NK-92 (cell line): ENCODE measurements around the gene R3HCC1L.

Experiments
- DNase-seq: peaks from one replicate; lab custom pipeline; 2025; ENCODE audit not compliant: unreplicated experiment; lab: John Stamatoyannopoulos, UW

Gene R3HCC1L

DNA sequence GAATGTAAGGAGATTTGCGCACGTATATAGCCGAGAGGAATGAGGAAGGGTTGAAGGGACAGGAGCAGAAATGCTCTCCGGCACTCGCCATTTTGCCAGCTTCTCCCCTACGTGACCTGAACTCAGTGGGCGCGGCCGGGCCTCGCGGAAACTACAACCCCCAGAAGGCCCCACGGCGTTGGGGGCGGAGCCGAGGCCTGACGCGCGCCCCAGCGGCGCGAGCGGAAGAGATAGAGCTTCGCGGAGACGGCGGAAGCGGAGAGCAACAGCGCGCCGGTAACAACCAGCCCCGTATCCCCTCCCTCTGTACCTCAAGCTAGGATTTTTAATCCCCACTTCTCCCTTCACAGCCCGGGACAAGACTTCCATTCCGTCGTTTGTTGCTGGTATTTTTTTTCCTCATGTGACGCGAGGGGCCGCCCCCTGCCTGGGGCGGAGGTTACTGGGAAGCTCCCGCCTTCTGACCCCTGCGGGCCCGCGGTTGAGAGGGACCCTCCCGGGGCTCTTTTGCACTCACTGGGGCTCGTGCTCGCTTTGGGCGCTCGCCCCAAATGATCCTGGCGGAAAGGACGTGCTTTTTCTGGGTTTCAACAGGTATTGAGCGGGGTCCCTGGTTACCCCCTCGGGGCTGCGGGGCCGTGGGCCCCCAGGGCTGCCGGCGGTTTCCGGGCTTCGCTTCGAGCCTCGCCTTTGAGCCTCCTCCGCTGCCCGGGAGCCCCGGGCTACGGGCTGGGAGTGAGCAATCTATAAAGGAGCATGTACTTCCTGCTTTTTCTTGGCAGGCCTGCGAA is at the start of gene R3HCC1L:
R3HCC1L (plus strand) TSS at position 227 of the 791 bp plus-strand sequence. CDS start 73,458 bp downstream, outside the sequence.
- DNase-seq: peak; percentile 11

DNA sequence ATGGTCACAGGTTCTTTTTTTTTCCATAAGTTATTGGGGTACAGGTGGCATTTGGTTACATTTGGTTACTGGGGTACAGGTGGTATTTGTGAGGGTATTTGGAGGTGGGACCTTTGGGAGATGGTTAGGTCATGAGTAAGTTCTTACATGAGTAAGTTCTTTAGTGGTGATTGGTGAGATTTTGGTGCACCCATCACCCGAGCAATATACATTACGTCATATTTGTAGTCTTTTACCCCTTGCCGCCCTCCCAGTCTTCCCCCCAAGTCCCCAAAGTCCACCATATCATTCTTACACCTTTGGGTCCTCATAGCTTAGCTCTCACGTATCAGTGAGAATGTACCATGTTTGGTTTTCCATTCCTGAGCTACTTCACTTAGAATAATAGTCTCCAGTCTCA is 49.2 kb upstream of the R3HCC1L start:
- no peak for DNase-seq

DNA sequence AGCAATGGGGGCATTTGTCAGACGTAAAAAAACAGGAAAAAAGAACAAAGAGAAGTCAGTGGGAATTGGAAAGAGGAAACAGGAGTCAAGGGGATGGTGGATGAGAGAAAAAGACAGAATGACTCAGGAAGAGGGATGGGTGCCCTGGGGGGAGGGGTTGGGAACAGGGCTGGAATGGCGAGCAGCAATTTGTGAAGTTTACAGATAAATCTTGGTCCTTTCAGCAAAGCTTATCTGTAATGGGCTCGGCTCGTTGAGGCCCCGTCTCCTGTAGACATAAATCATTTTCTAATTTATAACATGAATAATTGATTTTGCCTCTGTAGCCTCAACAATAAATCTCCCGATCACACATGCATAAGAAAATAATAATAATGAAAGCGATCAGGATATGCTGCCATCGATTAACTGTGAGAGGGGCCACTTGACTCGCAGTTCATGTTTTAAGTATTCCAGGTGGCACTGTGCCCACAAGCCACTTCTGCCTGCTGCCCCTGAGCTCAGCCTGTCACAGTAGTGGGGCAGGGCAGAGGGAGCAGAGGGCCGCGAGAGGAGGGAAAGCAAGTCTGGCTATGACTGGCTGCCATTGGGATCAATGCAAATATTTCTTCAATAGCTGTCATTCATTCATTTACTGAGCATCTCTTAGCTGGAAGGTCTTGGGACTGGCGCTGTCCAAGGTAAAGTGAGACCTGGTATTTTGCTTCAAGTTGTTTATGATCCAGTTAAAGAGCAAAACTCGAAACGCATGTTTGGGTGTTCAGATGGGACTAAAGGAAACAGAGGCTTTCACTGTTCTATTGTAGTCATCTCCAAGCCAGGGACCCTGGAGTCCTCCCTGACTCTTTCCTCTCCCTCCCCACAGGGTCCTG is 47.4 kb upstream of the R3HCC1L start:
- no peak for DNase-seq

DNA sequence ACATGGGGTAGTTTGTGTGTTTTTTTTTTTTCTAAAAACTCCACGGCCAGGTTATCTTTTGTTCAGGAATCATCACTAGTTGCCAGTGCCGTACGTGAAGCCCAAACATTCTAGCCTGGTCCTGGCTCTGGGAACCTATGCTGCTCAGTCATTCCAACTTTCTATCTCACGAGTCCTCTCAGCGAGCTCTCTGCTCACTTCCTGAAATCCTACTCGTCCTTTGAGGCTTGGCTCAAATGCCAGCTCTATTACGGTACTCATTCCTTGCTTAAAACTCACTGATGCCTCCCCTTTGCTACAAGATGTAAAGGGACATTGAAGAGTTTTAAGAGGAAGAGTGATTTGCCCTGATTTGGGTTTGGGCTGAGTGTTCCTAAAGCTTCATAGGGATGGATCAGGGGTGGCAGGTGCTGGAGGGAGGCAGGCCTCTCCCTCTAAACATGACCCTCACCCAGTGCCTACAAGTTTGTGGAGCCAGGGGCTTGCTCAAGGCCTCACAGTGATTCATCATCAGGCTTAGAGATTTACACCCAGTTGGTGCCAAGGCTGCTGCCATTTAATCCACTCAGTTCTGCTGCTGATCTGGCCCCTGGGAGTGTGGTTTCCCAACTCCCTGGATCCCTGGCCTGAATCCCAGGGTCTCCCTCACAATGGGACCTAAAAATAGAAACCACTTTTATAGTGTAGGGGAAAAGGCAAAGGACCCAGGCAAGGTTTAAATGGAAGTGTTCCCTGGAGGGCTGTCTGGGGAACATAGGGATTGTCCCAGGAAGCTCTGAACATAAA is 46.1 kb upstream of the R3HCC1L start:
- DNase-seq: no peak

DNA sequence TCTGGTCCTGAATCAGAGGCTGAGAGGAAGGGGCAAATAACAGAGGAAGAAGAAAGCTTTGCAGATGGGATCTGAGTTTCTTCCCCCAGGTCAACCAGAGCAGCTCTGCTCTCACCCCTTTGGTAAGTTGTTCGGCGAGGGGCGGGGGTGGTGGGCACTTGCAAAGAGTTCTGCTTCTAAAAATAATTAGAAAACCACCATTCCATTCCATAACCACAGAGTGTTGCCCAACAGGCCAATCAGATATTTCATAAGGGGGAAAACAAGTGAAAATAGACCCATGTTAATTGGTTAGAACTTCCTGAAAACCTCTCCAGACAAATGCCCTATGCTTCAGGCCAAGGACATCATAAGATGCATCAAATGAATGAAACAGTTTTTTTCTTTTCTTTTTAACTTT is 43.6 kb upstream of the R3HCC1L start:
- DNase-seq: no peak

DNA sequence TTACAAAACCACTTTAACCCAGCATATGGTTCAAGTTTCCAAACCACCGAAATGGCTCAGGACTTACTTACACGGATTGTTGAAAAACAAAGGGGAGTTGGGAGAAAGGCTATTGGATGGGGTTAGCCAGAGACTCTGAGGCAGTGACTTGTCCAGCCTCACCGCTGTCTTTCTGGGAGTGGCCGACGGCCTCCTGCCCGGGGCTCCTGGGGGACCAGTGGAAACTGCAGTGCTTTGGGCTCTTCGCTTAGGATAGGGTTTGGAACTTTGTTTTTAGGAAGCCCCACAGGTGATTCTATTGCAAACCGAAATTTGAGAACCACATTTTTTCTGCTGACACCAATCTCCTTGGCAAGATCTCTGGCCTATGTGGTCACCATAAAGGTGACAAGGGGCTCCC is 38.1 kb upstream of the R3HCC1L start:
- no peak for DNase-seq

DNA sequence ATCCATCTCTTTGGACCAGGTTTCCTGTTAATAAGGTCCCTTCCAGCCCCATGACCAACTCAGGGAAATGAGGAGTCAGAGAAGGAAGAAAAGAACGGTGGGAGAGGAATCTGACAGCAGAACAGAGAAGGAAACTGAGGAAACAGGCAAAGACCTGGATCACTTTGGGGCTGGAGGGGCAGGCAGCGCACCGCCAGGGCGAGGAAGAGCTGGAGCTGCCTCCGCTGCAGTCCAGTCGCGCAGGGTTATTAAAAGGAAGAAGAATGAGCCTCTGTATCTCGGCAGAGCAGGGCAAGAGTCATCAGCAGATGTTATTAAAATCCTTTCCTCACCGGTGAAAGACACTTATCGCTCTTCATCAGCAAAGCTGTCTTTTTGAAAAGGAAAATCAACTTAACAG is 37.7 kb upstream of the R3HCC1L start:
- no peak for DNase-seq

DNA sequence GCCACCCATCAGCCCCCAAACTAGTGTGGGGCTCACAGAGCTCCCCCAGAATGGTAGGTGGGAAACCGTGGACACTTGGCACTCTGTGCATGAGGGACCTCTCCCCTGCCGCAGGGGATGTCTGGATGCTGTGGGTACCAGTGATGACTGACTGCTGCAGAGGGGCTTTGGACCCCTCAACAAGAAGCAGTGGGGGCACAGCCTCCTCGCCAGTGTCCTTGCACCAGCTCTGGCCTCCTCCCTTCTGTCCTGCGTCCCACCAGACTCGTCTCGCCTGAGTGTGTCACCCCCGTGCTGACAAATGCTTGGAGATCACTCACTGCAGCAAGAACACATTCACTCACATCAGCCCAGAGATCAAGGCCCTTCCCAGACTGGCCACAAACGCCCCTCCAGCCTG is 37.3 kb upstream of the R3HCC1L start:
- no peak for DNase-seq

DNA sequence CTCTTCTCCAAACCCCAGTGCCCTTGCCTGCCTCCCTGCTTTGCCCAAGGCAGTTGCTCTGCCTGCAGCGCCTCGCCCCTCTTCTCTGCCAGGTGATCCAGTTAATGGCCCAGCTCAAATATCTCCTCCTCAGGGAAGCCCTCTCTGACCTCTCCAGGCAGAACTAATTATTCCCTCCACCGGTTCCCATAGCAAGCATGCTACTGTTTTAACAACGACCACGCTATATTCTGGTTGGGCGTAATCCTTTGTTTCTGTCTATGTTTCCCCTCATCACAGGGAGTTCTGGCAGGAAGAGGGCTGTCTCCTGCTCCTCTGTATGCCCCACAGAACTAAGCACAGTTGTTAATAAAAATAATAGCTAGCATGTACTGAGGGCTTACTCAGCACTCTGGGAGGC is 36.8 kb upstream of the R3HCC1L start:
- DNase-seq: no peak

DNA sequence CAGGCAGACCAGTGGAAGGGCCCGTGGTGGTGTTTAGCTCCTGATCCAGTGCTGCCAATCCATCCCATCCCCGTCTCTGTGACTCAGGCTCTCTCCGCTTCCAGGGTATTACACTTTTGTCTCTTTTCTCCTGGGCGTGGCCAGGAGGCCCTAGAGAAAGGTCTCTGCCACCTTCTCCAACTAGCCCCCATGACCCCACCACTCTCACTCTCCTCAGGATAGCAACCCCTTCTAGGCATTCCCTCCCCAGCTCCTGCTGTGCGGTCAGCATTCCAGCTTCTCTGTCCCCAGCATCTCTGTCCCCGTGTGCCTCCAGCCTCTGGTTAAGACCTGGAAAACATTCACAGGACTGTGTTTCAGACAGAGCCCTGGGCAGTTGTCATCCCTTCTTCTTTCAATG is 36.2 kb upstream of the R3HCC1L start:
- no peak for DNase-seq

DNA sequence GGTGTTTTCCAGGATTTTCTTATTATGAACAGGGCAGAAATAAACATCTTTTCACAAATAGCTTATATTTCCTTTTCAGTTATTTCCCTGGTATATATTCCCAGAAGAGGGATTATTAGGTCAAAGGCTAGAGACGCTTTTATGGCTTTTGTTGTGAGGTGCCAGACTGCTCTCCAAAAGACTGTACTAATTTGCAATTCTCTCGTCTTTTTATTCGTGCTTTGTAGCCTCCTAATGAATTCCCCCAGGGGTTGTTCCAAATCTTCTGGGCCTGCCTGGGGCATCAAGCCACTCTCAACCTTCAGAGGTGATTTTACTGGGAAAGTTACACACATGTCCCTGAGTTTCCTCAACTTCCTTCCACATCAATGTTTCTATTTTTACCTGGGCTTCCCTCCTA is 34.0 kb upstream of the R3HCC1L start:
- no peak for DNase-seq

DNA sequence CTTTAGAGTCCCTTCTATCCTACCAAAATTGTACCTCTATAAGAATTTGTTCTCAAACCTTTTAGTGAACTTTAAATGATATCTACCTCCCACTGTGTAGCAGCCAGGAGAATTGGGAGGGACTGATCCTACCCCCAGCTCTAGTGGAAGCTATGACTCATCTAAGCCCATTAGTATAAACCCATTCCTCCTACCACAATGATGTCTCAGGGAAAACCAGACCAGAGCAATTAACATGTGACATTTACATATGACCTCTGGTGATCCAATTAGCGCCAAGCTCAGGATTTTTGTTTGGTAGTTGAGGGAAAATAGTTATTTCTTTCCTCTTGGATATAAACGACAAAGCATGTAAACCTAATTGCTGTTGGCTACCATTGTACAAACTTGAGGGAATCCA is 33.1 kb upstream of the R3HCC1L start:
- DNase-seq: no peak

DNA sequence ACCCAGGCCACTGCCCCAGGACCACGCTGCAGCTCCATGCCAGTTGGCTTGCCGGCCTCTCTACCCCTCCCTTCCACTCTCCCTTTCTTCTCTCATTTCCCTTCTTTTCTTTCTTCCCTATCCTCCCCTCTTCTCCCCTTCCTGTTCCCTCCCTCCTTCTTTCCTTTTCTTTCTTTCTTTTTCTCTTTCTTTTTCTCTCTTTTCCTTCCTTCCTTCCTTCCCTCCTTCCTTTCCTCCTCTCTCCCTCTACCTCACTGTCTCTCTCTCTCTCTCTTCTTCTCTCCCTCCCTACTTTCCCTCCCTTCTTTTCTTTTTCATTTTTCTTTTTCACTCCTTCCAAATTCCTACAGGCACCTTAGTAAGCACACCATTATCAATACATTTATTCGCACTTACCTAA is 30.3 kb upstream of the R3HCC1L start:
- DNase-seq: no peak

DNA sequence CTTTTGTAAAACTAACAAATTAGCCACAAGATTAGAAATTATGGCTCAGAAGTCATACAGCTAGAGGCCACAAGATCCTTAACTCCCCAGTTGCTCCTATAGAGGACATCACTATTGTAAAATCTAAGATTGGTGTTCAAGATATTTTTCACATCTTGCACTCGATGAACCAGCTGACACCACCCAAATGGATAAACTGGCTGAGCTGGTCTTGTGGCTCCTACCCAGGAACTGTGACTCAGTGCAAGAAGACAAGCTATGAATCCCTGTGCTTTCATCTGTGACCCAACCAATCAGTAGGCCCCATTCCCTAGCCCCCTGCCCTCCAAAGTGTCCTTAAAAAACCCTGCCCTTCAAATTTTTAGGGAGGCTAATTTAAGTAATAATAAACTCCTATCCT is 27.9 kb upstream of the R3HCC1L start:
- no peak for DNase-seq

DNA sequence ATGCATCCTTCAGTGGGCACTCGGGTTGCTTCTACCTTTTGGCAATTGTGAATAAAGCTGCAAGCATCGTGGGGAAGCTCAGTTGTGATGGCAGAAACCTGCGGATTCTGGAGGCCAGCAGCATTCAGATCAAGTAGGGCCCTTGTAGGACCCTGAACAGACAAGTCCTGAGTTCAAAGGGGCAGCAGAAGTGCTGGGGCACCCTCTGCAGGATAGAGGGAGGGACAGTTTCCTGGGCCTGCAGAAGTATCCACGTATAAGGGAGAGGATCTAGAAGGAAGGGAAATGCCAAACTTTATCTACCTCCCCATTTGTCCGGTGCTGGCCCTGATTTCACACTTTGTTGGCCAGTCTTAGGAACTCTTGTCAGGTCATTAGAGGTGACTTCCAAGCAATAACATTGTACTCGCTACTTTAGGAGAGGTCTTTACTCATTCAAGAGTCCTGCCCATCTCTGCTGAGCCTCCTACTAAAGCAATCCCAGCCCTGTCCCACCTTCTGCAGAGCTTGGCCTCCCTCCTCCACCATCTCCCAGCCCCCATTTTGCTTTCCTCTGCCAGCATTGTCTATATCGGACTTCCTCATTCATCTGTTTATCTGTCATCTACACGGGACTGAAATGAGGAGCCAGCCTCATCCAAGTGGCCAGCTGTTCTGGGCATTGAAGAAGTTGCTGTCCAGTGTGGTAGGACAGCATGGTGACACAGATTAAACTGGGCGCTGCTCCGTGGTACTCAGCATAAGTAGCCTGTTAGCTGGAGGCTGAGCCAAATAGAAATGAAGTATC is 26.6 kb upstream of the R3HCC1L start:
- no peak for DNase-seq

DNA sequence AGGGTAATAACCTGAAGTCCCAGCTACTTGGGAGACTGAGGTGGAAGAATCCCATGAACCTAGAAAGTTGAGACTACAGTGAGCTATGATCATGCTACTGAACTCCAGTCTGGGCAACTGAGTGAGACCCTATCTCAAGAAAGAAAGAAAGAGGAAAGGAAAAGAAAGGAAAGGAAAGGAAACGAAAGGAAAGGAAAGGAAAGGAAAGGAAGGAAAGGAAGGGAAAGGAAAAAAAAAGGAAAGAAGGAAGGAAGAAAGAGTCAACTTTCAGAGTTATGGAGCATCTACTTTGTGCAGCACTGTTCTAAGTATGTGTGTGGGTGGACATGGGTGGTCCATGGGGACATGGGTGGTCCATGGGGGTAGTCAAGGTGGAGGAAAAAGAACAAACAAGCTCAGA is 24.1 kb upstream of the R3HCC1L start:
- no peak for DNase-seq

DNA sequence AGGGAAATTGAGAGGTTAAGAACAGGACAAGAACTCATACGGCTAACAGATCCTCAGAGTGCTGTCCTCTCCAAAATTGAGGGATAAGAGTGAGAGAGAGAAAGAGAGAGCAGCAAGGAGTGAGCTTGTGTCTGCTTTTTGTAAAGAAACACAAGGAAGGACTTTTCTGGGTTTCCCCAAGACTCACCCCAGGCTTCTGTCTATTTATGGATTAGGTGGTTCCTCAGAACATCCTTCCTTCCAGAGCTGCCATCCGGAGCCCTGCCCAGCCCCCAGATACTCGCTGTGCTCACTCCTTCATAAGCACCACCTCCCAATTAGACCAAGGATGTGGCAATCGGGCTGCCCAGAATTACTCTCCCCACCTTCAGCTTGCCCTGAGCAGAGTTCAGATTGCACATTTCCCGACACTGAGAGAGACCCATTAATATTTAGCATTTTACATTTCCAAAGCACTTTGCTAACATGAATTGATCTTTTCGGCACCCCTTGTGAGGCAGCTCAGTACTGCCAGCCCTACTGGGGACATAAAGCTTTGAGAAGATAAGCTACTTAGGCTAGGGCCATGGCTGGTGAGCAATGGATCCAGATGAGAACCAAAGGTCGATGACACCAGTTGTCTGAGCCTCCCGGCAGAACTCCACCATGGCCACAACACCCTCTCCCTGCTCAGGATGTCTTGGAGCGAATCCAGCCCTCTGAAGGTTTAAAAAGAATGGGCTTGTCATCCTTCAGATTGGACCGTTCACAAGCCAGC is 19.2 kb upstream of the R3HCC1L start:
- no peak for DNase-seq

DNA sequence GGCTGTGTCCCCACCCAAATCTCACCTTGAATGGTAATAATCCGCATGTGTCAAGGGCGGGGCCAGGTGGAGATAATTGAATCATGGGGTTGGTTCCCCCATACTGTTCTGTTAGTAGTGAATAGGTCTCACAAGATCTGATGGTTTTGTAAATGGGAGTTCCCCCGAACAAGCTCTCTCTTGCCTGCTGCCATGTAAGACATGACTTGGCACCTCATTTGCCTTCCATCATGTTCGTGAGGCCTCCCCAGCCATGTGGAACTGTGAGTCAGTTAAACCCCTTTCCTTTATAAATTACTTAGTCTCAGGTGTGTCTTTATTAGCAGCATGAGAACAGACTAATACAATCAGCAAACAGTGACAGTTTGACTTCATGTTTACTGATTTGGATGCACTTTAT is 14.6 kb upstream of the R3HCC1L start:
- DNase-seq: no peak

DNA sequence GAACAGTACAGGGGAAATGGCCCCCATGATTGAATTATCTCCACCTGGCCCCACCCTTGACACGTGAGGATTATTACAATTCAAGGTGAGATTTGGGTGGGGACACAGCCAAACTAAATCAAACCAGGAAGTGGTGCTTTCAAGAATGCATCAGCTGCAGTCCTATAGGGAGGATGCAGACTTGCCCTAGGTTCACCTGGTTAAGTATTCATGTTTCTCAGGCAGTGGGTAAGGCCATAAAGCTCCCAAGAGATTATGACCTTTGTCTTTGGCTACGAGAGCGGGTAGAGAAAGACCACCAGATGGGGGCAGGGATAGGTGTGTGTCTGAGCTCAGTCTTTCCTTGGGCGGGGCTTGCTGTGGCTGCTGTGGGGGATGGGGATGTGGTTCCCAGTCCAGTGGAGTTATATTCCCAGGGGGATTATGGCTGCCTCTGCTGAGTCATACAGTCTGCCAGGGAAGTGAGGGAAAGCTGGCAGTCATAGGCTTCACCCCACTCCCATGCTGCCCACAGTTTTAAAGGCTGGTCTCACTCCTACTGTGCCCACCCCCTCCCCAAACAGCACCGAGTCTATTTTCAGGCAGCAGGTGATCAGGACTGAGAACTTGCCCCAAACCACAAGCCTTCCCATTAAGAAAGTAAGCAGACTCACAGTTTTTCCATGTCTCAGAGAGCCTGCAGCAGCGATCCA is 8.4 kb upstream of the R3HCC1L start:
- no peak for DNase-seq
